ENCODE data around the gene IPCEF1. TPM values are rescaled to one million over a fixed set of nuclear protein-coding genes. Genes with fewer than 3 reads are reported as not detected.
A peak's percentile ranks its signal among the peaks of the same experiment; 100 is the strongest.

IPCEF1 gene
- total RNA-seq, 1 experiment from 2014 or later, result 0.48 TPM

GRCh38 chr6:154276810-154277628, 79.6 kb downstream of the IPCEF1 start:
- no peaks in the 10 kb centered on the region for H3K79me1 ChIP-seq (ENCODE audit: insufficient read depth, low read depth, low read length, poor library complexity, severe bottlenecking)
- no peak overlapping the region for H2AFZ ChIP-seq (ENCODE audit: low read length)
- no peak overlapping the region for H2BK5ac ChIP-seq (ENCODE audit: insufficient read length, low read length)
- peak; percentile 58; the same call in 2 of the 3 replicates for TF ChIP-seq CTCF (conservative IDR thresholded peaks at IDR 0.05)
- no peak overlapping the region for H4K91ac ChIP-seq (ENCODE audit: insufficient read length, low read depth, low read length)
- no peak overlapping the region for H2BK12ac ChIP-seq (ENCODE audit: insufficient read length, low read depth, low read length)
- H4K8ac ChIP-seq (replicated peaks; ENCODE audit: insufficient read length, low read depth, low read length), result no peak overlapping the region
- H3K27ac Mint-ChIP-seq, result no peak overlapping the region
- H3T11ph ChIP-seq (ENCODE audit: low read length), result no peak overlapping the region
- no CpG with 5 or more reads among the region's 11 CpGs for WGBS (ENCODE audit: extremely low coverage, insufficient read length, low lambda C conversion rate)
- no peak overlapping the region for H3K18ac ChIP-seq (ENCODE audit: insufficient read length, low read depth, low read length)
- H3K4me3 Mint-ChIP-seq, result no peak overlapping the region
- H2BK120ac ChIP-seq (ENCODE audit: low read depth, low read length, poor library complexity, severe bottlenecking), result no peak overlapping the region
- H3K23ac ChIP-seq (ENCODE audit: insufficient read length, low read depth, low read length), result no peak overlapping the region
- no peak overlapping the region for H3K27ac ChIP-seq (ENCODE audit: insufficient read length, low read depth, low read length)
- H3K9me3 Mint-ChIP-seq, result no peaks in the 10 kb centered on the region
- no peak overlapping the region for H3K9ac ChIP-seq (ENCODE audit: extremely low read depth, insufficient read length, low read length)
- H3K4me1 Mint-ChIP-seq, result 0 out of 4 replicates have a peak, but pooled peaks cover 0 to 2% of the 10 kb centered on the region in 2 experiments
- no peaks in the 10 kb centered on the region for H3K79me2 ChIP-seq (ENCODE audit: insufficient read depth, low read length)
- H3K9me3 ChIP-seq (ENCODE audit: control insufficient read depth, low read depth, low read length), result no peaks in the 10 kb centered on the region
- H3K4ac ChIP-seq (ENCODE audit: low read depth, low read length), result no peak overlapping the region
- no peaks in the 10 kb centered on the region for H3K23me2 ChIP-seq (ENCODE audit: insufficient read length, low read depth, low read length, poor library complexity, severe bottlenecking)
- H3K4me2 ChIP-seq (ENCODE audit: insufficient read depth, insufficient read length, low read length), result no peak overlapping the region
- H2AK5ac ChIP-seq (ENCODE audit: insufficient read length, low read length), result no peak overlapping the region
- no peak overlapping the region for H3K56ac ChIP-seq (ENCODE audit: insufficient read length, low read depth, low read length)
- H4K5ac ChIP-seq (ENCODE audit: insufficient read length, low read depth, low read length), result no peak overlapping the region
- H3K27me3 ChIP-seq (ENCODE audit: insufficient read depth, low read length), result no peaks in the 10 kb centered on the region
- no peaks in the 10 kb centered on the region for H3K36me3 Mint-ChIP-seq (ENCODE audit: insufficient read depth in 1 of 3, low read depth in 3 of 3)
- H2BK15ac ChIP-seq (ENCODE audit: low read depth, low read length), result no peak overlapping the region
- no peak for DNase-seq
- no peaks in the 10 kb centered on the region for H4K20me1 ChIP-seq (ENCODE audit: control insufficient read depth, insufficient read depth, insufficient read length)
- H2BK20ac ChIP-seq (ENCODE audit: low read depth, low read length, poor library complexity, severe bottlenecking), result no peak overlapping the region
- H3K27me3 Mint-ChIP-seq (ENCODE audit: low read depth), result no peaks in the 10 kb centered on the region
- no peaks in the 10 kb centered on the region for H3K4me1 ChIP-seq (ENCODE audit: insufficient read depth, low read length)
- H3K14ac ChIP-seq (ENCODE audit: insufficient read depth, low read length), result no peak overlapping the region

Data from H9 (cell line).